HG03558 (cell line): Measurements from ENCODE around the gene GDF11.

Experiments used
- ATAC-seq: cut with Tn5 transposase; IDR thresholded peaks from one replicate; pipeline ENCODE4 v1.9.1; 2021; ENCODE audit warnings: moderate number of reproducible peaks; ENCODE audit not compliant: unreplicated experiment; ENCODE audit errors: extremely low read depth

Gene GDF11

GRCh38 chr12:55742719-55743405 is at the start of gene GDF11:
GDF11 (plus strand) TSS chr12:55743122; CDS start chr12:55743317, 195 bp downstream.
- ATAC-seq: no peak

GRCh38 chr12:55693323-55694187 is 49.4 kb upstream of the GDF11 start:
- ATAC-seq: no peak

- ATAC-seq: no peak
These were observed 48.8 kb upstream of the GDF11 start for GRCh38 chr12:55694188-55694515.

- no peak for ATAC-seq
These were observed 48.3 kb upstream of the GDF11 start for GRCh38 chr12:55694651-55695050.

- ATAC-seq: no peak
These were observed 47.6 kb upstream of the GDF11 start for GRCh38 chr12:55695349-55695748.

- no peak for ATAC-seq
These were observed 46.8 kb upstream of the GDF11 start for GRCh38 chr12:55696141-55696540.

- no peak for ATAC-seq
These were observed 46.0 kb upstream of the GDF11 start for GRCh38 chr12:55696796-55697462.

GRCh38 chr12:55697686-55698085 is 45.2 kb upstream of the GDF11 start:
- no peak for ATAC-seq

GRCh38 chr12:55698241-55698955 is 44.5 kb upstream of the GDF11 start:
- ATAC-seq: no peak

GRCh38 chr12:55698965-55699364 is 44.0 kb upstream of the GDF11 start:
- ATAC-seq: no peak

GRCh38 chr12:55699471-55700055 is 43.4 kb upstream of the GDF11 start:
- no peak for ATAC-seq

GRCh38 chr12:55700255-55701018 is 42.5 kb upstream of the GDF11 start:
- no peak for ATAC-seq

GRCh38 chr12:55702861-55703260 is 40.1 kb upstream of the GDF11 start:
- no peak for ATAC-seq

- no peak for ATAC-seq
These were observed 39.6 kb upstream of the GDF11 start for GRCh38 chr12:55703288-55703687.

GRCh38 chr12:55703901-55704761 is 38.8 kb upstream of the GDF11 start:
- no peak for ATAC-seq

GRCh38 chr12:55704824-55705718 is 37.9 kb upstream of the GDF11 start:
- no peak for ATAC-seq

GRCh38 chr12:55705782-55706402 is 37.0 kb upstream of the GDF11 start:
- ATAC-seq: no peak
